ENCODE data around the gene CERS2.

DNA sequence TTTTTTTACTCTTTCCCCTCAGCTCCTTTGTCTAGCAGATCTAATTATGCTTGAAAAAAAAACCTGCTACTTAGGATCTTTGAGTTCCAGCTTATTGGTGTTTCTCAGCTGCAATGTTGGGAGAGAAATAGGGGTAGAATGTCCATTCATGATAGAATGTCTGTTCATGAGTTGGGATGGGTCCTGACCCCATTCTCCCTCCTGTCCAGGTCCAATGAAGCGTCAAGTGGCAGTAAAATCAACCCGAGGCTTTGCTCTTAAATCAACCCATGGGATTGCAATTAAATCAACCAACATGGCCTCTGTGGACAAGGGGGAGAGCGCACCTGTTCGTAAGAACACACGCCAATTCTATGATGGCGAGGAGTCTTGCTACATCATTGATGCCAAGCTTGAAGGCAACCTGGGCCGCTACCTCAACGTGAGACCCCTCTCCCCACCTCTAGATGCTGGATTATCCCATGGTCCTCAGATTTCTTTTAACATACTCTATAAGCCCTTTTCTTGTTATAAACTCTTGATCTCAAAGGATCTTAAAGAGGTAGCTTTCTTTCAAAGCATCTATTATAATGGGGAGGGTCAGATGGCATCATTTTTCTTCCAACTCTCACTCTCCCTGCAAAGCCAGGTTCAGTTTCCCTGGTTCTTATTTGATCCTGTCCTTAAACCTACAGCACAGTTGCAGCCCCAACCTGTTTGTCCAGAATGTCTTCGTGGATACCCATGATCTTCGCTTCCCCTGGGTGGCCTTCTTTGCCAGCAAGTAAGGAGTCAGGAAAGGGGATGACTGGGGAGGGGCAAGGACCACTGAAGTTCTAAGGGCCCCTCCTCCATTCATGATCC is 11.1 kb downstream of the CERS2 start:
- TF ChIP-seq, protein P1, sequence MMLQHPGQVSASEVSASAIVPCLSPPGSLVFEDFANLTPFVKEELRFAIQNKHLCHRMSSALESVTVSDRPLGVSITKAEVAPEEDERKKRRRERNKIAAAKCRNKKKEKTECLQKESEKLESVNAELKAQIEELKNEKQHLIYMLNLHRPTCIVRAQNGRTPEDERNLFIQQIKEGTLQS (CRISPR knock-in tag; IDR thresholded peaks at IDR 0.05), result no peak
- TF ChIP-seq EHMT2 (IDR thresholded peaks at IDR 0.05; ENCODE audit: borderline replicate concordance, low read depth, low read length), result no peak
